ENCODE measurements around the gene CLNK. TPM values are rescaled to one million over a fixed set of nuclear protein-coding genes. Genes with fewer than 3 reads are reported as not detected.

The CLNK gene
- total and polyA plus RNA-seq, 2 donors (not counting 1 experiment from before 2014, with no cell fraction given) = 0.57 to 0.75 TPM

DNA sequence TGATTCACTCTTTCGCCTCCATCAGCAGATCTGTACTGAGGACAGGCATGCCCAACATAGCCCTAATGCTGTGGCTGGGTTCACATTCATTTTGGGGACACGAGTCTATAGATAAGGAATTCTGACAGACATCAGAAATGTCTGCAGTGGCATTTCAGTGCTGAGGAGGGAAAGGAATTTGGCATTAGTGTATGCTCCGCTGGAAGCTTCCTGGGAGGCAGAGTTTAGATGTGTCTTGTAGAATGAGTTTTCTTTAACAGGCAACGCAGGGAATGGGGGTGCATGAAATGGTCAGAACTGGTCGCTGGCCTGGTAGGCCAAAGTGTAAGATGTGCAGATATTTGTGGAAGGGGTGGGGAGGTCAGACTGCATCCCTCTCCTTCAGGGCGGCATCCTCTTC is 183.8 kb downstream of the CLNK start:
- Histone ChIP-seq H4K20me1 (ENCODE audit: control insufficient read depth, insufficient read depth, low read length, poor library complexity, severe bottlenecking) (no peaks in the 10 kb centered on the region), H3K4me2 (replicated peaks; ENCODE audit: low read depth, low read length, poor library complexity, severe bottlenecking) (no peak overlapping the region), H3K9me3 (ENCODE audit: control extremely low read depth in 1 of 3, control insufficient read depth in 2 of 3, insufficient read depth in 1 of 3, low read length in 2 of 3) (peaks cover 0 to 6% (median 2%) of the 10 kb centered on the region in 3 donors), H3K36me3 (replicated peaks in 1 of 2; ENCODE audit: control extremely low read depth in 1 of 2, control insufficient read depth in 1 of 2, extremely low read depth in 1 of 2, insufficient read depth in 2 of 2, low read length in 1 of 2) (no peaks in the 10 kb centered on the region), H3K27me3 (replicated peaks in 1 of 4; ENCODE audit: control extremely low read depth in 1 of 4, control insufficient read depth in 3 of 4, insufficient read depth in 4 of 4, low read length in 3 of 4) (no peaks in the 10 kb centered on the region), H3K9ac (ENCODE audit: low read length) (no peak overlapping the region), H3K4me3 (ENCODE audit: control extremely low read depth in 1 of 5, extremely low read depth in 1 of 5, insufficient read depth in 1 of 5, low read depth in 2 of 5, low read length in 4 of 5) (no peak overlapping the region), H3K79me2 (ENCODE audit: control insufficient read depth, insufficient read depth, low read length) (no peaks in the 10 kb centered on the region), H3K27ac (ENCODE audit: low read length in 2 of 2) (no peak overlapping the region), H3K4me1 (ENCODE audit: control insufficient read depth in 2 of 2, insufficient read depth in 2 of 2, low read length in 2 of 2) (no peaks in the 10 kb centered on the region), H2AFZ (ENCODE audit: insufficient read depth, low read depth, low read length, poor library complexity, severe bottlenecking) (no peak overlapping the region)
- H3K27ac Mint-ChIP-seq = no peak overlapping the region
- no peaks in the 10 kb centered on the region for H3K9me3 Mint-ChIP-seq (ENCODE audit: insufficient read depth)
- ATAC-seq (ENCODE audit: low read depth) (no peak), DNase-seq (no peak)
- TF ChIP-seq, protein P1, sequence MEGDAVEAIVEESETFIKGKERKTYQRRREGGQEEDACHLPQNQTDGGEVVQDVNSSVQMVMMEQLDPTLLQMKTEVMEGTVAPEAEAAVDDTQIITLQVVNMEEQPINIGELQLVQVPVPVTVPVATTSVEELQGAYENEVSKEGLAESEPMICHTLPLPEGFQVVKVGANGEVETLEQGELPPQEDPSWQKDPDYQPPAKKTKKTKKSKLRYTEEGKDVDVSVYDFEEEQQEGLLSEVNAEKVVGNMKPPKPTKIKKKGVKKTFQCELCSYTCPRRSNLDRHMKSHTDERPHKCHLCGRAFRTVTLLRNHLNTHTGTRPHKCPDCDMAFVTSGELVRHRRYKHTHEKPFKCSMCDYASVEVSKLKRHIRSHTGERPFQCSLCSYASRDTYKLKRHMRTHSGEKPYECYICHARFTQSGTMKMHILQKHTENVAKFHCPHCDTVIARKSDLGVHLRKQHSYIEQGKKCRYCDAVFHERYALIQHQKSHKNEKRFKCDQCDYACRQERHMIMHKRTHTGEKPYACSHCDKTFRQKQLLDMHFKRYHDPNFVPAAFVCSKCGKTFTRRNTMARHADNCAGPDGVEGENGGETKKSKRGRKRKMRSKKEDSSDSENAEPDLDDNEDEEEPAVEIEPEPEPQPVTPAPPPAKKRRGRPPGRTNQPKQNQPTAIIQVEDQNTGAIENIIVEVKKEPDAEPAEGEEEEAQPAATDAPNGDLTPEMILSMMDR (IDR thresholded peaks at IDR 0.05) = no peak
- TF ChIP-seq EZH2 (IDR thresholded peaks at IDR 0.05; ENCODE audit: borderline replicate concordance, insufficient read depth, low read depth, low read length, poor library complexity, severe bottlenecking) = no peak
- peaks cover 10% of the 10 kb centered on the region for H3K27me3 Mint-ChIP-seq
- CTCF ChIA-PET = no interaction called here
- POLR2A ChIA-PET = no interaction called here
- WGBS (ENCODE audit: insufficient coverage) = 90% methylated on average over 4 of the region's 6 CpGs
- no peaks in the 10 kb centered on the region for H3K4me1 Mint-ChIP-seq
- intact Hi-C loops (cut with micrococcal nuclease) = no loop called here
- H3K4me3 Mint-ChIP-seq = no peak overlapping the region

DNA sequence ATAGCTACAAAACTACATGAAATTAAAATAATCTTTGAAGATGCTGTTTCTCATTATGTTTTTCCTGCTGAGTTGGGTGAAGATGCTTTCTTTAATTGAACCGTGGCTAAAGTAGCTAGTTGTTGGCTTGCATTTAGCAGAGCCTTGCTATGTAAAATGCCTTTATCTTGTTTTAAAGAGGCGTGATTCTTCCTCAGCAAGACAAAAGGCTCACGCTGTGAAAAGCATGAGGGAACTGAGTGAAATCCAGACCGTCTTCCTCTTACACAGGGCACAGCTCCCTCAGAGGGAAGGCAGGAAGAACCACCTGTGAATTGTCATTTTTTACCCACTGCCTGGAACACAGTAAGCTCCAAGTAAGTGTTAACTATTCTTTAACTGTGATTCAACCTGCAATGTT is 188.4 kb downstream of the CLNK start:
- Histone ChIP-seq H3K27me3 (replicated peaks in 1 of 4; ENCODE audit: control extremely low read depth in 1 of 4, control insufficient read depth in 3 of 4, insufficient read depth in 4 of 4, low read length in 3 of 4) (no peaks in the 10 kb centered on the region), H3K4me2 (replicated peaks; ENCODE audit: low read depth, low read length, poor library complexity, severe bottlenecking) (no peak overlapping the region), H3K9ac (ENCODE audit: low read length) (no peak overlapping the region), H3K36me3 (replicated peaks in 1 of 2; ENCODE audit: control extremely low read depth in 1 of 2, control insufficient read depth in 1 of 2, extremely low read depth in 1 of 2, insufficient read depth in 2 of 2, low read length in 1 of 2) (no peaks in the 10 kb centered on the region), H3K4me3 (ENCODE audit: control extremely low read depth in 1 of 5, extremely low read depth in 1 of 5, insufficient read depth in 1 of 5, low read depth in 2 of 5, low read length in 4 of 5) (no peak overlapping the region), H3K79me2 (ENCODE audit: control insufficient read depth, insufficient read depth, low read length) (no peaks in the 10 kb centered on the region), H3K27ac (ENCODE audit: low read length in 2 of 2) (no peak overlapping the region), H4K20me1 (ENCODE audit: control insufficient read depth, insufficient read depth, low read length, poor library complexity, severe bottlenecking) (no peaks in the 10 kb centered on the region), H2AFZ (ENCODE audit: insufficient read depth, low read depth, low read length, poor library complexity, severe bottlenecking) (no peak overlapping the region), H3K4me1 (ENCODE audit: control insufficient read depth in 2 of 2, insufficient read depth in 2 of 2, low read length in 2 of 2) (no peaks in the 10 kb centered on the region), H3K9me3 (ENCODE audit: control extremely low read depth in 1 of 3, control insufficient read depth in 2 of 3, insufficient read depth in 1 of 3, low read length in 2 of 3) (no peaks in the 10 kb centered on the region)
- 87% methylated on average over 4 of the region's 4 CpGs for WGBS (ENCODE audit: insufficient coverage)
- TF ChIP-seq, protein P1 (IDR thresholded peaks at IDR 0.05) = no peak
- TF ChIP-seq EZH2 (IDR thresholded peaks at IDR 0.05; ENCODE audit: borderline replicate concordance, insufficient read depth, low read depth, low read length, poor library complexity, severe bottlenecking) = no peak
- DNase-seq = no peak
- Mint-ChIP-seq H3K4me1 (no peaks in the 10 kb centered on the region), H3K9me3 (ENCODE audit: insufficient read depth) (no peaks in the 10 kb centered on the region), H3K27me3 (peaks cover 19% of the 10 kb centered on the region), H3K4me3 (no peak overlapping the region), H3K27ac (no peak overlapping the region)
- ChIA-PET POLR2A (no interaction called here), CTCF (no interaction called here)
- no peak for ATAC-seq (ENCODE audit: low read depth)
- intact Hi-C loops (cut with micrococcal nuclease) = no loop called here

Measured in B cell (primary cell).